IPS DF 4.7 (cell line): ENCODE measurements around the gene FXYD3.
A peak's percentile ranks its signal among the peaks of the same experiment; 100 is the strongest.

Source experiments
- DNase-seq: peaks from one replicate; pipeline ENCODE4 v3.0.0-alpha.2; 2013; ENCODE audit warnings: low spot score; ENCODE audit errors: extremely low read depth

FXYD3 gene

GRCh38 chr19:35105411-35106290, 10.0 kb upstream of the FXYD3 start:
- DNase-seq, result no peak

GRCh38 chr19:35106291-35106583, 9.4 kb upstream of the FXYD3 start:
- DNase-seq, result no peak

- DNase-seq, result no peak
Observed at GRCh38 chr19:35106898-35107541, 8.6 kb upstream of the FXYD3 start.

- DNase-seq, result no peak
Observed at GRCh38 chr19:35107545-35107944, 8.1 kb upstream of the FXYD3 start.

- DNase-seq, result no peak
Observed at GRCh38 chr19:35108730-35109129, 6.9 kb upstream of the FXYD3 start.

GRCh38 chr19:35109395-35110112, 6.1 kb upstream of the FXYD3 start:
- DNase-seq, result no peak

GRCh38 chr19:35110974-35111373, 4.6 kb upstream of the FXYD3 start:
- no peak for DNase-seq

GRCh38 chr19:35112995-35113688, 2.5 kb upstream of the FXYD3 start:
- no peak for DNase-seq

- peak; percentile 80 for DNase-seq
Observed at GRCh38 chr19:35114353-35115176, 1.1 kb upstream of the FXYD3 start.

- DNase-seq, result no peak
Observed at GRCh38 chr19:35116072-35116801, 614 bp downstream of the FXYD3 start.

- no peak for DNase-seq
Observed at GRCh38 chr19:35117116-35117515, 1.5 kb downstream of the FXYD3 start.

GRCh38 chr19:35117799-35118198, 2.2 kb downstream of the FXYD3 start:
- DNase-seq, result no peak

- no peak for DNase-seq
Observed at GRCh38 chr19:35118268-35119020, 2.8 kb downstream of the FXYD3 start.

GRCh38 chr19:35119091-35119490, 3.5 kb downstream of the FXYD3 start:
- DNase-seq, result no peak

GRCh38 chr19:35119578-35120155, 4.0 kb downstream of the FXYD3 start:
- no peak for DNase-seq

GRCh38 chr19:35120492-35120891, 4.9 kb downstream of the FXYD3 start:
- no peak for DNase-seq

- DNase-seq, result no peak
Observed at GRCh38 chr19:35120898-35121297, 5.3 kb downstream of the FXYD3 start.

GRCh38 chr19:35122687-35123551, 7.3 kb downstream of the FXYD3 start:
- DNase-seq, result no peak
